ENCODE data around the gene WDR90.
"Not testable (repeated sequence)": the region's sequence is repeated elsewhere in the genome, so short reads cannot be mapped to it uniquely, and the experiment has no call there.

Gene WDR90

DNA sequence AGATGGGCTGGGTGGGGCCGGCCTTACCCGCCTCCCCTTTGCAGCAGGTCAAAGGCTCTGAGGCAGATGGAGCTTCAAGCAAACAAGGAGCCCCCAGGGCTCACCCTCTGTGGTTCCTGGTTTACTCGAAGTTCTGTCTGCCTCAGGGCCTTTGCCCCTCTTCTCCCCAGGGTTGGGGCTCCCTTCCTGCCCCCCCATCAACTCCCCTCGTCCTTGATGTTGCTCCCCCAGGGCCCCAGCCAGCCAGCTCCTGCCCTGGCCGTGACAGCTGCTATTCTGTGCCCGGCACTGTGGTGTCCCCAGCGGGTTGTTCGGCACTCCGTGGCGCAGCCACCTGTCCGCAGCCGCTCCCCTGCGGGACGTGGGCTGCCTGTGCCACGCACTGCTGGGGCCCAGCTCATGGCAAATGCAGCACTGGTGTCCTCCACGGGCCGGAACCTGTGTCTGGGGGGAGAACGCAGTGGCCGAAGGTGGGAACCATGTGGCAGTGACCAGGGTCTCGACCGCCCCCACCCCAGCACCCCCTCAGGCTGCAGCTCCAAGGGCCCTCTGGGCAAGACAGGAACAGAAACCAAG, 61.4 kb downstream of the WDR90 start:
- DNase-seq: no peak

DNA sequence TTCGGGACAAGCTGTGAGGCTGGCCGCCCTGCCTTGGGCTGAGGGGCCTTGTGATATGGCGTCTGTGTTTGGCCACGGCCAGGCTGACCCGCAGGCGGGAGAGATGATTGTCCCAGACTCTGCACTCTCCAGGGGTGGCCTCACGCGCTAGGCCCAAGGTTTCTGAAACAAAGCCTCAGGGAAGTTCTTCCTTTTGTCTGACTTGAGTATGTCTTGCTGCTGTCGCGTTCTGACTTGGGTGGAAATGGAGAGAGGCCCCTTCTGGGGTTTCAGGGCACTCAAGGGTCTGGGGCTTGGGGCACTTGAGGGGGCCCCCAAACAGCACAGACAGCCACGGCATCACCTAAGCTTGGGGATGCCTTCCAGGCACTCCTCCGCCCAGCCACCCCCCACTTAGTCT, 61.9 kb downstream of the WDR90 start:
- no peak for DNase-seq

DNA sequence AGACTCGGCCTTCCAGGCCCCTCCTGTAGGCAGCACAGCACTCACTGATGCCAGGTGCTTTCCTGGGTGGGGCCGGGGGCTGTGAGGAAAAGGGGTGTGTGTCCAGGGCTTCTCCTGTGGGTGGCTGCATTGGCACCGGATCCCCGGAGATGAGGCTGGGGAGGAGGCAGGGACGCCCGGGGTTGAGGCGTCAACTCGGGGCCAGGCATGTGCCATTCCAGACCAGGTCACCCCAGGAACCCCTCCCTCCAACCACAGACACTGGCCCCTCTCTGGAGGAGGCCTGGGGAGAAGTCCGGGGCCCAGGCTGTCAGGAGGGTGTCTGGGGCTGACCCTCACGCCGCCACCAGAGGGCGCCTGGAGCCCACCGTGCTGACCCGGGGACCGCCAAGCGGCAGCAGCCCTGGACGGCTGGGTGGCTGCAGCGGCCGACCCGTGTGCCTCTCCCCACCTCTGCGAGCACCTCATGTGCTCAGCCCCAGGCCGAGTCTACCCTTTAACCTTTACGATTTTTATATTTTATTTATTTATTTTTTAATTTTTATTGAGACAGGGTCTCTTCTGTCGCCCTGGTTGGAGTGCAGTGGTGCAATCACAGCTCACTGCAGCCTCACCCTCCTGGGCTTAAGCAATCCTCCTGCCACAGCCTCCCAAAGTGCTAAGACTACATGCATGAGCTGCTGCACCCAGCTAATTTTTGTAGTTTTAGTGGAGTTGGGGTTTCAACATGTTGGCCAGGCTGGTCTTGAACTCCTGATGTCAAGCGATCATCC, 62.6 kb downstream of the WDR90 start:
- no peak for DNase-seq

DNA sequence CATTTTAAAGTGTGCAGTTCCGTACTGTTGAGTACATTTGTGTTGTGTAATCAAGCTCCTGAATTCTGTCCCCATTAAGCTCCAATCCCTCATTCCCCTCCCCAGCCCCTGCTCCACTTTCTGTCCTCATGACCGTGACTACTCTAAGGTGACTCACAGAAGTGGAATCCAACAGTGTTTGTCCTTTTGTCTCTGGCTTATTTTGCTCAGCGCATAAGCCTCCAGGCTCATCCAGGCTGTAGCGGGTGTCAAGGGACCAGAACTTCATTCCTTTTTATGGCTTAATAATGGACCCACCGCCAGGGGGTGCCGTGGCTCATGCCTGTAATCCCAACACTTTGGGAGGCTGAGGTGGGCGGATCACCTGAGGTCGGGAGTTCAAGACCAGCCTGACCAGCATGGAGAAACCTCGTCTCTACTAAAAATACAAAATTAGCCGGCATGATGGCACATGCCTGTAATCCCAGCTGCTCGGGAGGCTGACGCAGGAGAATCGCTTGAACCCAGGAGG, 63.6 kb downstream of the WDR90 start:
- DNase-seq: not testable (repeated sequence)

DNA sequence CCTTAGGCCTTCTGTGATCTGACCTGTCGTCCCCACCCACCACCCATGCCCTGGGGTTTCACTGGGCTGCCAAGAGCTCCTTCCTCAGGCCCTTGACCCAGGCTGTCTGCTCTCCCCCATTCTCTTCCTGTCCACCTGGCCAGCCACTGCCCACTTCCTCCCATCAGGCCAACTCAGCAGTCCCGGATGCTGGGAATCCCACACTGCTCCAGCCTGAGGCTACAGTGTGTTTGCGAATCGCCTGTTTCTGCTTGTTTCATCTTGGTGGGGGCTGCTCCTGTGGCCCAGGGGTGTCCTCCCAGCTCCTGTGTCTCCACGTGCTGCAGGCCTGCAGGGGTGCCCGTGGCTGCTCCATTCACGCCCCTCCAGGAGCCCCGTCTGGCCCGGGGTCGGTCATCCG, 64.9 kb downstream of the WDR90 start:
- DNase-seq: no peak

DNA sequence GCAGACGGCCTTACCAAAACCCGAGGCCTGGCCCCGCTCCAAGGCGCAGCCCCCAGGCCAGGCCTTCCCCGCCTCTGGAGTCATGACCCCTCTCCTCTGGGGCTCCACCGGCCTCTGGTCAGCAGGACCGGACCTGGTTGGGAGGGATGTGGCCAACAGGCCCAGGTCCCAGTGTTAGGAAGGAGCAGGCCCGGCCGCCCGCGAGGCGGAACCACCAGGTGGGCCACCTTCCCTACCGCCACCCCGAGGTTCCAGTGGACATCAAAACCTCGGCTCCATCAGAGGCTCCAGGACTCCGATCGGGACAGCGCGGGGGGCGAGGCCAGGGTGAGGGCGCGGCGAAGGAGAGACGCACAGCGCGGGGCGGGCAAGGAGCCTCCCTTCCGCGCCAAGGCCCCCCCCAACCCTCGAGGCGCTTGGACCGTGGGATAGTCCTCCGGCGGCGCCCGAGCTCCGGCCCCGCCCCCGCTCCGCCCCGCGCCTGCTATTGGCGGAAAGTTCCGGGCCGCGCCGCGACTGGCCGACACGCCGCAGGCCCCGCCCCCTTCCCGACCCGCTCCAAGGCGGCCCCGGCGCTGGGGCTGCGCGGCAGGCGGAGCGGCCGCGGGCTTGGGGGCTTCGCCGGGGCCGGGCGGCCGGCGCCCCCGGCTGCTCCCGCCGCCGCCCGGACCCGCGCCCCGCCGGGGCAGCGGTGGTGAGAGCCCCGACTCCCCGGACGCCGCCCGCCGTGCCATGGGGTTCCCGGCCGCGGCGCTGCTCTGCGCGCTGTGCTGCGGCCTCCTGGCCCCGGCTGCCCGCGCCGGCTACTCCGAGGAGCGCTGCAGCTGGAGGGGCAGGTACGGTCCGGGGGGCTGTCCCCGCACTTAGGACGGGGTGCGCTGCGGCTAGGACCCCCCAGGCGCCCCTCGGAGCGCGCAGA, 65.7 kb downstream of the WDR90 start, which contains the start of gene METRN:
METRN (plus strand) TSS at position 561 of the 919 bp plus-strand sequence; CDS start at position 733, 172 bp downstream.
- DNase-seq: no peak

DNA sequence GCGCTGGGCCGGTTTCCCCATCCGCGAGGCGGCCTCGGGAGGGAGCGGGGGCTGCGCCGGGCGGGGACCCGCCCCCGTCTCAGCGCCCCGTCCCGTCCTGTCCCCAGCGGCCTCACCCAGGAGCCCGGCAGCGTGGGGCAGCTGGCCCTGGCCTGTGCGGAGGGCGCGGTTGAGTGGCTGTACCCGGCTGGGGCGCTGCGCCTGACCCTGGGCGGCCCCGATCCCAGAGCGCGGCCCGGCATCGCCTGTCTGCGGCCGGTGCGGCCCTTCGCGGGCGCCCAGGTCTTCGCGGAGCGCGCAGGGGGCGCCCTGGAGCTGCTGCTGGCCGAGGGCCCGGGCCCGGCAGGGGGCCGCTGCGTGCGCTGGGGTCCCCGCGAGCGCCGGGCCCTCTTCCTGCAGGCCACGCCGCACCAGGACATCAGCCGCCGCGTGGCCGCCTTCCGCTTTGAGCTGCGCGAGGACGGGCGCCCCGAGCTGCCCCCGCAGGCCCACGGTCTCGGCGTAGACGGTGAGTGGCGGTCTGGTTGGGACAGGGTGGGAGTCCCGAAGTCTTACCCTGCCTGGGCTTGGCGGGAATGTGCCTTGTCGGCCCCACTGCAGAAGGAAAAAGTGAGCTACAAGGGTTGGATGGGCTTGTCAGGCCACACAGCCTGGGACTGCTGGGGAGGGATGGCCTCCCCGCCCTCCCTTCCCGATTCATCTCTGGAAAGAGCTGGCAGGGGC, 66.5 kb downstream of the WDR90 start:
- no peak for DNase-seq

DNA sequence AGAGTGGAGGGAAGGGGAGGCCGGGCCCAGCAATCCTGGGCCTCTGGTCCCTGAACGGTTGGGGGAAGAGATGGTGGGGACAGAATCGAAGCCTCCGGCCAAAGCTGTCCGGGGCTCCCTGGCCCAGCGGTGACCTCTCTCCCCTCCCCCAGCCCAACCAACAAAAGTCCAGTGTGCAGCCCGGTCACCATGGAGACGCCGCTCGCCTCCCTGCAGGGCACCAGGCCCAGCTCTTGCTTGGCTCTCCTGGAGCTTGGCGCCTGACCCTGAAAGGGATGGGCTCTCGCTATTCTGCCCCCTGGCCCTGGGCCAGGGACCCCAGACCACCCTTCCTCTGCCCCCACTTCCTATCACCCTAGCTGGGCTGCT, 67.0 kb downstream of the WDR90 start:
- DNase-seq: no peak

DNA sequence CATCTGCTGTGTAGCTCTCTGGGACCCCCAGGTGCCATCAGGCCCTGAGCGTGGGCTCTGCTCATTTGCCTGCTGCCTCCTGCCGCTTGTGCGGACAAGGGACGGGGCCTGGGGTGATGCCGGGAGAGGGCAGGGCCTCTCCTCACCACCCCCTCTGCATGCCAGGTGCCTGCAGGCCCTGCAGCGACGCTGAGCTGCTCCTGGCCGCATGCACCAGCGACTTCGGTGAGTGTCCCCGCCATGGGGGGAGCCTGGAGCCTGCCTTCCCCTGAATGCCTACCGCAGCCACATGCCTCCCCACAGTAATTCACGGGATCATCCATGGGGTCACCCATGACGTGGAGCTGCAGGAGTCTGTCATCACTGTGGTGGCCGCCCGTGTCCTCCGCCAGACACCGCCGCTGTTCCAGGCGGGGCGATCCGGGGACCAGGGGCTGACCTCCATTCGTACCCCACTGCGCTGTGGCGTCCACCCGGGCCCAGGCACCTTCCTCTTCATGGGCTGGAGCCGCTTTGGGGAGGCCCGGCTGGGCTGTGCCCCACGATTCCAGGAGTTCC, 67.7 kb downstream of the WDR90 start:
- DNase-seq: no peak

Measured in SIG-M5 (cell line).